Neural progenitor cell (in vitro differentiated cells): ENCODE results near the gene BAIAP3. TPM values are rescaled to one million over a fixed set of nuclear protein-coding genes. Genes with fewer than 3 reads are reported as not detected.

Experiments used
- DNase-seq: peaks from one replicate; pipeline ENCODE4 v3.0.0-alpha.2; 2016; ENCODE audit warnings: low spot score
- H2AFZ ChIP-seq: fragments of 200-600 bp; sonication (generic); replicated peaks from 2 replicates; pipeline ENCODE4 v1.6.1; 2016; ENCODE audit warnings: antibody characterized with exemption
- H3F3A ChIP-seq: fragments of 200-600 bp; sonication (generic); 2 replicates; pipeline ENCODE4 v1.6.1; 2016; ENCODE audit warnings: antibody characterized with exemption, low read depth
- H3K27ac ChIP-seq: fragments of 200-600 bp; sonication (generic); 2 replicates; pipeline ENCODE4 v1.5.1; 2016; ENCODE audit warnings: mild to moderate bottlenecking
- H3K27me3 ChIP-seq: fragments of 200-600 bp; sonication (generic); 2 replicates; pipeline ENCODE4 v1.6.1; 2016; ENCODE audit warnings: mild to moderate bottlenecking, moderate library complexity
- H3K36me3 ChIP-seq: fragments of 200-600 bp; sonication (generic); 2 replicates; pipeline ENCODE4 v1.5.1; 2016
- H3K4me1 ChIP-seq: fragments of 200-600 bp; sonication (generic); 2 replicates; pipeline ENCODE4 v1.6.1; 2016; ENCODE audit warnings: mixed run types
- H3K4me2 ChIP-seq: fragments of 200-600 bp; sonication (generic); 2 replicates; pipeline ENCODE4 v1.6.1; 2016
- H3K4me3 ChIP-seq: fragments of 200-600 bp; sonication (generic); 2 replicates; pipeline ENCODE4 v1.5.1; 2016
- H3K79me2 ChIP-seq: fragments of 200-600 bp; sonication (generic); 2 replicates; pipeline ENCODE4 v1.6.1; 2016; ENCODE audit warnings: low read depth
- H3K9ac ChIP-seq: fragments of 200-600 bp; sonication (generic); 2 replicates; pipeline ENCODE4 v1.6.1; 2016
- H3K9me3 ChIP-seq: fragments of 200-600 bp; sonication (generic); 2 replicates; pipeline ENCODE4 v1.5.1; 2016; ENCODE audit warnings: low read depth
- H4K20me1 ChIP-seq: fragments of 200-600 bp; sonication (generic); 2 replicates; pipeline ENCODE4 v1.6.1; 2016; ENCODE audit warnings: low read depth
- H3K27ac Mint-ChIP-seq: 3 replicates; pipeline ENCODE4 v1.8.0; 2021; ENCODE audit warnings: mixed read lengths
- H3K27me3 Mint-ChIP-seq: 2 replicates; pipeline ENCODE4 v1.8.0; 2022; ENCODE audit warnings: low read depth, mild to moderate bottlenecking, inconsistent platforms, moderate library complexity, mixed read lengths; ENCODE audit not compliant: insufficient read depth
- H3K36me3 Mint-ChIP-seq: 3 replicates; pipeline ENCODE4 v1.8.0; 2021; ENCODE audit warnings: mixed read lengths
- H3K4me1 Mint-ChIP-seq: 3 replicates; pipeline ENCODE4 v1.8.0; 2021; ENCODE audit warnings: mixed read lengths
- H3K4me3 Mint-ChIP-seq: 3 replicates; pipeline ENCODE4 v1.8.0; 2021; ENCODE audit warnings: mild to moderate bottlenecking, moderate library complexity, mixed read lengths
- H3K9me3 Mint-ChIP-seq: 3 replicates; pipeline ENCODE4 v1.8.0; 2020; ENCODE audit warnings: mixed read lengths
- CTCF ChIP-seq: fragments of 200-600 bp; sonication (generic); IDR thresholded peaks from 2 replicates; pipeline ENCODE4 v1.5.1; 2017; ENCODE audit warnings: antibody characterized with exemption, mild to moderate bottlenecking
- EZH2 ChIP-seq: fragments of 200-600 bp; sonication (generic); IDR thresholded peaks from 2 replicates; pipeline ENCODE4 v1.6.1; 2017; ENCODE audit warnings: antibody characterized with exemption, mild to moderate bottlenecking, moderate library complexity
- EZH2phosphoT487 ChIP-seq: fragments of 200-600 bp; sonication (generic); IDR thresholded peaks from 2 replicates; pipeline ENCODE4 v1.6.1; 2017; ENCODE audit warnings: antibody characterized with exemption
- total RNA-seq: library from RNA; depleted of rRNA; stranded (reverse); fragments of >200 nt; gene quantifications from 2 replicates; pipeline ENCODE4 v1.2.3, GENCODE V29; 2015; ENCODE audit warnings: low replicate concordance

The BAIAP3 gene
- total RNA-seq, 1 donor from 2014 or later = 0.34 TPM

GRCh38 chr16:1385232-1385631 is 51.8 kb downstream of the BAIAP3 start:
- Histone ChIP-seq H3K27ac (no peak overlapping the region), H3K4me3 (no peak overlapping the region), H3F3A (peaks cover 8% of the 10 kb centered on the region), H3K36me3 (no peaks in the 10 kb centered on the region), H2AFZ (no peak overlapping the region), H3K27me3 (peaks cover 2% of the 10 kb centered on the region), H3K4me2 (no peak overlapping the region), H3K79me2 (no peaks in the 10 kb centered on the region), H3K4me1 (peaks cover under 1% of the 10 kb centered on the region), H4K20me1 (no peaks in the 10 kb centered on the region), H3K9me3 (no peaks in the 10 kb centered on the region), H3K9ac (no peak overlapping the region)
- Mint-ChIP-seq H3K27ac (no peak overlapping the region), H3K4me1 (peaks cover under 1% of the 10 kb centered on the region), H3K27me3 (peaks cover under 1% of the 10 kb centered on the region), H3K4me3 (no peak overlapping the region), H3K9me3 (no peaks in the 10 kb centered on the region), H3K36me3 (peaks cover 4% of the 10 kb centered on the region)
- DNase-seq = no peak
- TF ChIP-seq EZH2phosphoT487 (no peak), CTCF (no peak), EZH2 (no peak)

GRCh38 chr16:1387331-1387730 is 53.9 kb downstream of the BAIAP3 start:
- no peak overlapping the region for H3K27ac ChIP-seq
- H3K27me3 ChIP-seq = no peaks in the 10 kb centered on the region
- Mint-ChIP-seq H3K36me3 (peaks cover 5% of the 10 kb centered on the region), H3K9me3 (no peaks in the 10 kb centered on the region), H3K27ac (no peak overlapping the region), H3K4me1 (no peaks in the 10 kb centered on the region), H3K4me3 (no peak overlapping the region), H3K27me3 (no peaks in the 10 kb centered on the region)
- H3K4me3 ChIP-seq = no peak overlapping the region
- H3K9ac ChIP-seq = no peak overlapping the region
- H3K4me1 ChIP-seq = no peaks in the 10 kb centered on the region
- no peak for DNase-seq
- no peak overlapping the region for H3K4me2 ChIP-seq
- no peaks in the 10 kb centered on the region for H3K79me2 ChIP-seq
- no peak overlapping the region for H2AFZ ChIP-seq
- no peaks in the 10 kb centered on the region for H4K20me1 ChIP-seq
- no peaks in the 10 kb centered on the region for H3F3A ChIP-seq
- no peaks in the 10 kb centered on the region for H3K9me3 ChIP-seq
- TF ChIP-seq CTCF = no peak
- TF ChIP-seq EZH2phosphoT487 = no peak
- TF ChIP-seq EZH2 = no peak
- no peaks in the 10 kb centered on the region for H3K36me3 ChIP-seq

- Histone ChIP-seq H2AFZ (no peak overlapping the region), H3K27ac (no peak overlapping the region), H3K4me1 (no peaks in the 10 kb centered on the region), H3K9me3 (no peaks in the 10 kb centered on the region), H3F3A (no peaks in the 10 kb centered on the region), H3K27me3 (no peaks in the 10 kb centered on the region), H3K36me3 (no peaks in the 10 kb centered on the region), H3K79me2 (no peaks in the 10 kb centered on the region), H3K4me3 (no peak overlapping the region), H3K9ac (no peak overlapping the region), H4K20me1 (no peaks in the 10 kb centered on the region), H3K4me2 (no peak overlapping the region)
- Mint-ChIP-seq H3K27ac (no peak overlapping the region), H3K36me3 (peaks cover 6% of the 10 kb centered on the region), H3K4me3 (no peak overlapping the region), H3K27me3 (no peaks in the 10 kb centered on the region), H3K9me3 (no peaks in the 10 kb centered on the region), H3K4me1 (no peaks in the 10 kb centered on the region)
- DNase-seq = no peak
- no peak for TF ChIP-seq CTCF
- TF ChIP-seq EZH2 = no peak
- no peak for TF ChIP-seq EZH2phosphoT487
Measured at GRCh38 chr16:1389762-1390161, 56.3 kb downstream of the BAIAP3 start.
